ELF-1 (cell line): Measurements from ENCODE around the gene ARMC7.
"Not testable (repeated sequence)": the region's sequence is repeated elsewhere in the genome, so short reads cannot be mapped to it uniquely, and the experiment has no call there.

Source experiments
- DNase-seq: peaks from one replicate; pipeline ENCODE4 v3.0.0-alpha.2; 2016; ENCODE audit warnings: low read depth, low spot score

Gene ARMC7

DNA sequence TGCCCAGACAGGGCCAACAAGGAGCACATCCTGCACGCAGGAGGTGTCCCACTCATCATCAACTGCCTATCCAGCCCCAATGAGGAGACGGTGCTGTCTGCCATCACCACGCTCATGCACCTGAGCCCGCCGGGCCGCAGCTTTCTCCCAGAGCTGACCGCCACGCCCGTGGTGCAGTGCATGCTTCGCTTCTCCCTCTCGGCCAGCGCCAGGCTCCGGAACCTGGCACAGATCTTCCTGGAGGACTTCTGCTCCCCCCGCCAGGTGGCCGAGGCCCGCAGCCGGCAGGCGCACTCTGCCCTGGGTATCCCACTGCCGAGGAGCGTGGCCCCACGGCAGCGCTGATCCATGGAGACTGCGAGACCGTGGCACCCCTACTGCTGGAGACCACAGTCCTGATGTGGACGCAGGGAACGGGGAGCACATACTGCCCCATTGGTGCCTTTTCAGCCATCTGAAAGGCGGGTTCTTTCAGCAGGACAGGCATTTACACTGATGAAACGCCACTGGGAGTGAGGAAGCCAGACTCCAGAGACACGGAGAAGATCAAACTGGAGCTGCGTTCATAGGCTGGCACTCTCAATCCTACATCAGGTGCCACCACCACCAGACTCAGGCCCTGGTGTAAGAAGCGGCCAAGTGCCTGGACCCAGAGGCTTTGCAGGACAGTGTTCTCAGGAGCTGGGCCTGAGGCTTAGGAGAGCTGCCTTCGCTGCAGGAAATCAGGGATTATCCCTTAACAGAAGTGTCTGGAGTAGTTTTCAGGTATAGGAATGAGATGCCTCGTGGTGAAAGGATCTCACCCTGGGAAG is 19.1 kb downstream of the ARMC7 start:
- DNase-seq, result no peak

DNA sequence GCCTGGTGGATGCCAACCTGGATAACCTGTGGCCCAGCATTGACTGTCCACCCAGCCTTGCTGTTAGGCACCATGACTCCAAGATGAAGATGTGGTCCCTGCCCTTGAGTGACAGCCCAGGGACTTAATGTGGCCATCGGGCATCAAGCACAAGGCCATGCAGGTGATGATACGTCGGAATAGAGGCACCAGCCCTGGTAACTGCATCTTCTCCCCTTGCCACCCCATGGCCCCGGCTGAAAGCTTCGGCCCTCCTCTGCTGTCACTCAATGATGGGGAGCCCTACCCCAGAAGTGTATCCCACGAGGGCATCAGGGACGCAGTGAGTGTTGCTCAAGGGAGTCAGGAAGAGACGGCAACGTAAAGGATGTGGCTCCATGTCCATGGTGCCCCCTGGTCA is 19.8 kb downstream of the ARMC7 start:
- DNase-seq, result no peak

DNA sequence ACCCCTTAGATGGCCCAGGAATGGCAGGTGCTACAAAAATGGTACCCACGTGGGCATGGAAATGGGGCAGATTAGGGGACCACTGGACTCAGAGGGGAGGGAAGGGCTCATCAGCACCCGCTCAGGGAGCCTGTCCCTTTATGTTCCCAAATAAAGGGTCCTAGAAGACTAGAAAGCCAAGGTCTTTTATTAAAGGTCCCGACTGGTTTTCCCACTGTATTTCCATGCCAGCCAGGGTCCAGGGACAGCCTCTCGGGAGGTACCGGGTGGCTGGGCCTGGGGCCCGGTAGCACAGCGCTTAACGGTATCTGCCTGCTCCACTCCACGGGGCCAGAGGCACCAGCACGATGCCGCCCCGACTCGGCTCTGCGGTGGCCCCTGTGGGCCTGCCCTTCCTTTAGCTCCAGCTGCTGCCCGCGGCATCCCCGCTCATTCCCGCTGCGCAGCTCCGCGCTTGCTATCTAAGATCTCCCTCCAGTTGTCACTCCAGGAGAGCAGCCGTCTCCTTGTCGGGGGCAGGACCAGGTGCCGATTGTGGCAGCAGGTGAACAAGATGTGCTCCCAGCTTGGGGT is 20.4 kb downstream of the ARMC7 start:
- no peak for DNase-seq

DNA sequence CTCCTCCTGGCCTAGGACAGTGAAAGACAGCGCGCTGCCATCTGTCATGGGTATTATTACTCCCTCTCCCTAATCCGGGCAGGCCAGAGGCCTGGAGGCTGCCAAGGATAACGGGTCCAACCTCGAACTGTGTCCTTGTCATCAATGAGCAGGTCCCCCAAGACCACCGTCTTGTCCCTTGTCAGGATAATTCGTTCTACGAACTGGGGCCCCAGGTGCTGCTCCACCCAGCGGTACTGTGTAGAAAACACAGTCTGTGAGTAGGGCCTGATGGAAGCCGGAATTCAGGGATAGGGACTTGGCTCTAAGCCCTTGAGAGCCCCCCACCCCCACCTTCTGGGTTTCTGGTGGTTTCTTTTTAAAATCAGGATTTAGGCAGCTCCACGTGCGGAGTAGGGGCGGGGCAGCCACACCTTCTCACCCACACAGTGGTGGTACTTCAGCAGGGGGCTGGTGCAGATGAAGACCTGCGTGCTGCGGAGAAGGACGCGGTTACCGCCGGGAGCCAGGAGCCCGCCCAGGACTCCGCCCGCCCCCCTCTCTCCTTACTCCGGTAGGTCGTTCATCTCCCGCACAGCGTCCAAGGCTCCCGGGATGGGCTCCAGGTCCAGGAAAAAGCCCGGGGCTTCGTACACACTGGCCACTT is 21.0 kb downstream of the ARMC7 start:
- peak; percentile 84 for DNase-seq

DNA sequence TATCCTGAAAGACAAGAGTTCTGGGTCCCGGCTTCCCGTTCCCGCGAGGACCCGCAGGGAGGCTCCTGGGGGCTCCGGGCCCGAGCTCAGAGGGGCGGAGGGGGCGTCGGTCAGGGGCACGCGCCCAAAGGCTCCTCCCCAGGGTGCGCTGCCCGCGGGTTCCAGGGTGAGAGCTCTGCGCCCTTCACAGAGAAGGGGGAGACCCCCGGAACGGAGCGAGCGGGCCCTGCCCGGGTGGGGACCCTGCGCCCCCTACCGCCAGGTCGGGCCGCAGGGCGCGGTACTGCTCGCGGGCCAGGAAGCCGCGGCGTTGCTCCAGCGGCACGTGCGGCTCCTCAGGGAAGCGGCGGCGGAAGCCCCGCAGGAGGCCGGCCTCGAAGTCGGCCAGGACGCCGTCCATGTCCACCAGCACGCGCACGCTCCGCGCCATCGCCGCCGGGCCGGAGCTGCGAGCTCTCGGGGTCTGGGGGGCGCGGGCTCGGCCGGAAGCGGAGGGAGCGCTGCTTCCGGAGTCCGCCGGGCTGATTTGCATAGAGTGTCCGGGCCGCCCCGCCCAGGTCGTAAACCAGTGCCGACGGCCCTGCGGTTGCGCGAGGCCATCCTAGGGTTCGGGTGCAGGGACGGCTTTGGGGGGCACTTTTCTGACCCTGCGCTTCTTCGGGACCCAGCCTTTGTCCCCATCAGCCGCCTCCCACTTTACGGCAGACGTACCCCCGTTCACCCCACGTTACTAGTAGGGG is 21.7 kb downstream of the ARMC7 start, which contains the start of gene NT5C:
TSS of gene NT5C (minus strand) at position 465 of the 740 bp plus-strand sequence. CDS start at position 430, 35 bp downstream.
- peak; percentile 89 for DNase-seq

DNA sequence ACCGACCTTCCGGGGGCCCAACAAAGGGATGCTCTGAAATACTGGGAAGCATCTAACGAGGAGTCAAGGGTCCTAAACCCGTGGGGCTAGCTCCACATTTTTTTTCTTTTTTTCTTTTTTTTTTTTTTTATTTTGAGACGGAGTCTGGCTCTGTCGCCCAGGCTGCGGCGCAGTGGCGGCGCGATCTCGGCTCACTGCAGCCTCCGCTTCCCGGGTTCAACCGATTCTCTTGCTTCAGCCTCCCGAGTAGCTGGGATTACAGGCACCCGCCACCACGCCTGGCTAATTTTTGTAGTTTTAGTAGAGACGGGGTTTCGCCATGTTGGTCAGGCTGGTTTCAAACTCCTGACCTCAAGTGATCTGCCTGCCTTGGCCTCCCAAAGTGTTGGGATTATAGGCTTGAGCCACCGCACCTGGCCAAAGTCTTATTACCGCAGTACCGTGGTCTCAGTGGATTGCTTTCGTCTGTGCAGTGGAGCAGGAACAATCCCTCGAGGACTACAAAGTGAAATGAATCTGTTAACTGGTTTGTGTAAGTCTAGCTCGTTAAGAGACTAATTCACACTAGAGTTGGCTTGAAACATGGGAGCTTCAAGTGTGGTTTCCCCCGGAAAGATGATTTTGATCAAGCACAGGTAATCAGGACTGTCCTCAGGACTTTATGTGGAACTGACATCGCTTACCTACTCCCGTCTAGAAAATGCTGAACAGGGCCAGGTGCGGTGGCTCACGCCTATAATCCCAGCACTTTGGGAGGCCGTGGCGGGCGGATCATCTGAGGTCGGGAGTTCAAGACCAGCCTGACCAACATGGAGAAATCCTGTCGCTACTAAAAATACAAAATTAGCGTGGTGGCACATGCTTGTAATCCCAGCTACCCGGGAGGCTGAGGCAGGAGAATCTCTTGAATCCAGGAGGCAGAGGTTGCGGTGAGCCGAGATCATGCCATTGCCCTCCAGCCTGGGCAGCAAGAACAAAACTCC is 22.5 kb downstream of the ARMC7 start:
- DNase-seq, result not testable (repeated sequence)

DNA sequence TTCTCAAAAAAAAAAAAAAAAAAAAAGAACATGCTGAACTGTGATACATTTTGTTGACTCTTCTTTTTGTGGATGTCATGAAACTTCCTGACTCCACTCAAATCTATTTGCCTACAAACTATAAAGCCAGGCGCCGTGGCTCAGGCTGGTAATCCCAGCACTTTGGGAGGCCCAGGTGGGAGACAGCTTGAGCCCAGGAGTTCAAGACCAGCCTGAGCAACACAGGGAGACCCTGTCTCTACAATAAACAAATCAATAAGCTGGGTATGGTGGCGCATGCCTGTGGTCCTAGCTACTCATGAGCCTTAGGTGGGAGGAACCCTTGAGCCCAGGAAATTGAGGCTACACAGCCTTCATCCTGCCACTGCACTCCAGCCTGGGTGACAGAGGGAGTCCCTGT is 23.2 kb downstream of the ARMC7 start:
- DNase-seq, result no peak

DNA sequence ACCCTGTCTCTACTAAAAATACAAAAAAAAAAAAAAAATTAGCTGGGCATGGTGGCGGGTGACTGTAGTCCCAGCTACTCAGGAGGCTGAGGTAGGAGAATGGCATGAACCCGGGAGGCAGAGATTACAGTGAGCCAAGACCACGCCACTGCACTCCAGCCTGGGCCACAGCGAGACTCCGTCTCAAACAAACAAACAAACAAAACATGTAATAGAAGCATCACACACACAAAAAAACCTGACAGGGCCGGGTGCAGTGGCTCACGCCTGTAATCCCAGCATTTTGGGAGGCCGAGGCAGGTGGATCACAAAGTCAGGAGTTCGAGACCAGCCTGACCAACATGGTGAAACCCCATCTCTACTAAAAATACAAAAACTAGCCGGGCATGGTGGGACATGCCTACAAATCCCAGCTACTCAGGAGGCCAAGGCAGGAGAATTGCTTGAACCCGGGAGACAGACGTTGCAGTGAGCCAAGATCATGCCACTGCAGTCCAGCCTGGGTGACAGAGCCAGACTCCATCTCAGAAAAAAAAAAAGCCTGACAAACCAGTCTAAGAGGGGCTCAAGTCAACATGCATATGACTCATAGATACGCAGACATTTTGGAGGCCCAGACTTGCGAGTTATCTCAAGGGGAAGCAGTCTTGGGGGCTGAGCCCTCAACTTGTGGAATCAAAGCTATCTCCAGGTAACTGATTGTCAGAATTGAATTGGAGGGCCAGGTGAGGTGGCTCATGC is 24.0 kb downstream of the ARMC7 start:
- DNase-seq, result peak; percentile 23

DNA sequence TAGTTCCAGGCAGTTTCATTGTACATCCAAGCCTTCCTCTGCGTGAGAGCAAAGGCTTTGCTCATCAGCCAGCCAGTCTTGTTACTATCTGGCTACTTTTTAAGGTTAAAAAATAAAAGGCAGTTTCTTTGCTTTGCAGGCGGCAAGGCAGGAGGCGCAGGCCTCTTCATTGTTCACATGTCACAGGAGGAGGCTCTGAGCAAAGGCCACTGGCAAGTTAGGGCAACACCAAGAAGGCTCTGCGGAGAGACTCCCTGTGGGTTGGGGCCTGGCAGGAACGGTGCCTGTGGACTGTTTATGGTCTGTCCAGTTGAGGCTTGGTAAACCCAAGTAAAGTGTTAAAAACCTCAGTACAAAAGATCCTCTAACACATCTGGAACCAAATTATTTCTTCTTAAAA is 25.7 kb downstream of the ARMC7 start:
- no peak for DNase-seq

DNA sequence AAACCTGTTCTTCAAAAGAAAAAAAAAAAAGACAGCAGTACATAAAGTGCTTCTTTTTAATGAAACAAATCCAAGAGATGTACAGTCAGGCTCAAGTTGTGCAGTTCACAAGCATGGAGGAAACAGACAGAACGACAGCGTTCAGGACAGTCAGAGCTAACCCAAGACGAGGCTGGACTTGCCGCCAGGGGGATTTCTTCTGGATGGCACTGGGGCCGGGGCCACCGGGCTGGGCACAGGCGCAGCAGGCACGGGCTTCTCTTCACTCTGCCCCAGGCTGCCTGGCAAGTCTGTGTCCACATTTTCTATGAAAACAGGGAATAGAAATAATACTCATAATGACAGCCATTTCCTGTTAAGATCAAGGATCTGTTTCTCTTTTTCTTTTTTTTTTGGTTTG is 26.2 kb downstream of the ARMC7 start:
- no peak for DNase-seq

DNA sequence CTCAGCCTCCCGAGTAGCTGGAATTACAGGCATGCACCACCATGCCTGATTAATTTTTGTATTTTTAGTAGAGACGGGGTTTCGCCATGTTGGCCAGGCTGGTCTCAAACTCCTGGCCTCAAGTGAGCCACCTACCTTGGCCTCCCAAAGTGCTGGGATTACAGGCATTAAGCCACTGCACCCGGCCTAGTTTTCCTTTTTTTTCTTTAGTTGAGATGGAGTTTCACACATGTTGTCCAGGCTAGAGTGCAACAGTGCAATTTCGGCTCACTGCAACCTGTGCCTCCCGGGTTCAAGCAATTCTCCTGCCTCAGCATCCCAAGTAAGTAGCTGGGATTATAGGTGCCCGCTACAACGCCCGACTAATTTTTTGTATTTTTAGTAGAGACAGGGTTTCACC is 28.0 kb downstream of the ARMC7 start:
- not testable (repeated sequence) for DNase-seq

DNA sequence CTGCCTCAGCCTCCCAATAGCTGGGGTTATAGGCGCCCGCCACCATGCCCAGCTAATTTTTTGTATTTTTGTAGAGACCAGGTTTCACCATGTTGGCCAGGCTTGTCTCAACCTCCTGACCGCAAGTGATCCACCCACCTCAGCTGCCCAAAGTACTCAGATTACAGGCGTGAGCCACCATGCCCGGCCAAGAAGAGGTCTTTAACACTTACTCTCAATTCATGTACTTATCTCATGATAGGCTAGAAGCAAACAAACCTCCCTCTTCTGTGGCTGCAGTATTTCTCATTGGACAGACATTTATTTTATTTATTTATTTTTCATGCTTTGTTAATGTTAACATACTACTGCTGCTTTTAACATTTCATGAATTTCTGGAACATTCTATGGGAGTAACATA is 28.8 kb downstream of the ARMC7 start:
- DNase-seq, result no peak

DNA sequence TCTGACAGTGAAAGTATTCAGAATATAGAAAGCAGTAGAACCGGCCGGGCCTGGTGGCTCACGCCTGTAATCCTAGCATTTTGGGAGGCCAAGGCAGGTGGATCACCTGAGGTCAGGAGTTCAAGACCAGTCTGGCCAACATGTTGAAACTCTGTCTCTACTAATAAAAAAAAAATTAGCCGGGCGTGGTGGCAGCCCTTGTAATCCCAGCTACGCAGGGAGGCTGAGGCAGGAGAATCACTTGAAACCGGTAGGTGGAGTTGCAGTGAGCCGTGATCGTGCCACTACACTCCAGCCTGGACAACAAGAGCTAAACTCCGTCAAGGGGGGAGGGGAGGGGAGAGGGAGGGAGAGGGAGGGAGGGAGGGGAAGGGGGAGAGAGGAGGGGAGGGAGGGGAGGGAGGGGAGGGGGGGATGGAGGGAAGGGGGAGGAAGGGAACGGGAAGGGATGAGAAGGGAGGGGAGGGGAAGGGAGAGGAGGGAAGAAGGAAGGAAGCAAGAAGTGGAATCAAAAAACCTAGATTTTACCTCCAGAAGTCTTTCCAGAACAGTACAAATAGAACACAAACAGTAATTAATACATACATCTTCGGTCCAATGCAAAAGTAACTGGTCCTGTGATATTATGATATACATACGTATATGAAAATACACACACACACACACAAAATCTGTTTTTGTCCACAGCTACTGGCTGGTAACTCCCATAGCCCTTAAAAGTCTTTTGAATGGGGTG is 32.6 kb downstream of the ARMC7 start:
- peak; percentile 12 for DNase-seq

DNA sequence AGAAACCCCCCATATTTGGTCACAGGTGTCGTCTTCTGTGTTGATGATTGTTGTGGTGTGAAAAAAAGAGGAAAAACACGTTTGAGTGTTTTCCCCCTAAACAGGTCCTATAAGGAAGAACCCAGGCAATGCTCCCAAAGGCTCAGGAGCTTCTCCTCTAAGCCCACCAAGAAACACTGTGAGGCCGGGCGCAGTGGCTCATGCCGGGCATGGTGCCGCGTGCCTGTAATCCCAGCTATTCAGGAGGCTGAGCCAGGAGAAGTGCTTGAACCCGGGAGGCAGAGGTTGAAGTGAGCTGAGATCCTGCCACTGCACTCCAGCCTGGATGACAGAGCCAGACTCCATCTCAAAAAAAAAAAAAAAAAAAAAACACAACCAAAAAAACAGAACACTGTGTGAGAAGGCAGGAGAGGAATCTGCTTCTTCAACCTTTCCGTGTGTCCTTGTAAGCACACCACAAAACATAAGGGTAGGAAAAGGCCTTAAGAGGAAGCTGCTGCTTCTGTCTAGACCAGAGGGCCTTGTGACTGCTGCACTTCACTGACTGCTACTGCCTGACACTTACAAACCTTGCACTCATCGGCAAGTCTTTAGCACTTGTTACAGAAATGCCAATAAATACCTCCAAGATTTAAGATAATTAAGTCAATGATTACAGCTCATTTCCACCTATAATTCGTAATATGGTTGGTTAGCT is 35.2 kb downstream of the ARMC7 start:
- no peak for DNase-seq

DNA sequence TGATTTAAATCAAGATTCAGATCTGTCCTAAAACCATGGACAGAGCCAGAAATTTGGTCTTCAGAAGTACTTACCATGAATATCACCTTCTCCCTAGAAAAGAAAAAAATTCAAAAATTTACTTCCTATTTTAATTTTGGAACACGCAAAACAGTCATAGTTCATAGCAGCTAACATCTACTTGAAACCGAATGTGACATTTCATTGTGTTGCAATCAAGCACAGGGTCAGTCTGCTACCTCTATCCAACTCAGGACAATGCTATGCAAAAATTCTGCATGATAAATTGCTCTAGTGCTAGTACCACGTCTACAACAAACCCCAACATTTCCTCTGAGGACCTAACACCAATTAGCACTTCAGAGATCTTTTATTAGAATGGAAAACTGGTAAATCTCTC is 36.8 kb downstream of the ARMC7 start:
- DNase-seq, result no peak

DNA sequence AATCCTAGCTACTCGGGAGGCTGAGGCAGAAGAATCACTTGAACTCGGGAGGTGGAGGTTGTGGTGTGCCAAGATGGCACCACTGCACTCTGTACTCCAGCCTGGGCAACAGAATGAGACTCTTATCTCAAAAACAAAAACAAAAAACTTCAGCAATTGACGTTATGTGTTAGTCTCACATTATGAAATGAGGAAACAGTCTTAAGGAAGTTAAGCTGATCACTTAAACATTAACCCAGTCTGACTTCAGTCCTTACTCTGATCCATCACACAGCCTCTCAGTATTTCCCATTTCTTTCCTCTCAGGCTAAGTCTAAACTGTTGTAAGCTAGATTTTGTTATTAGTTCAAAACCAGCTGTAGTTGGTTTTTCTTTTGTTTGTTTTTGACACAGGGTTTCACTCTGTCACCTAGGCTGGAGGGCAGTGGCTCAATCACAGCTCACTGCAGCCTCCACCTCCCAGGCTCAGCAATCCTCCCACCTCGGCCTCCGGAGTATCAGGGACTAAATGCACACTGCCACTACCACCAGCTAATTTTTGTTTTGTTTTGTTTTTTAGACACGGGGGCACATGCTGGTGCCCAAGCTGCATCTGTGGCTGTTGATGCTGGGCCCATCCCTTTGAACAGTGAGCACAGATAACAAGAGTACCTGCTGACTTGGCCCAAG is 38.2 kb downstream of the ARMC7 start:
- no peak for DNase-seq

DNA sequence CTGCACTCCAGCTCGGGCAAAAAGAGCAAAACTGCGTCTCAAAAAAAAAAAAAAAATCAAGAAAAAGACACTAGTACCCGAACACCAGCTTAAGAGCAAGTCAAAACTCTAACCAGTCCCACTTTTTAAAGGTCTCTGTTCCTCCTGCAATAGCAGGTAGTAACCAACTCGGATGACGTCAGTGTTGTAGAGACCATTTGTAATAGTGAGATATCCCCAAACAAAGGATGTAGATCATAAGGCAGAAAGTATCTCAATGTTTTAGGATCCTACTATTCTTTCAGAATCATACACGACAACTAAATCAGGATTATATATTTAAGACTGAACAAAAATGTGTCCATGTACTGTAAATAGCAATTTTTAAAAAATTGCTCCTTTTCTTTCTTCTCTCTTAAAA is 42.2 kb downstream of the ARMC7 start:
- peak; percentile 28 for DNase-seq

DNA sequence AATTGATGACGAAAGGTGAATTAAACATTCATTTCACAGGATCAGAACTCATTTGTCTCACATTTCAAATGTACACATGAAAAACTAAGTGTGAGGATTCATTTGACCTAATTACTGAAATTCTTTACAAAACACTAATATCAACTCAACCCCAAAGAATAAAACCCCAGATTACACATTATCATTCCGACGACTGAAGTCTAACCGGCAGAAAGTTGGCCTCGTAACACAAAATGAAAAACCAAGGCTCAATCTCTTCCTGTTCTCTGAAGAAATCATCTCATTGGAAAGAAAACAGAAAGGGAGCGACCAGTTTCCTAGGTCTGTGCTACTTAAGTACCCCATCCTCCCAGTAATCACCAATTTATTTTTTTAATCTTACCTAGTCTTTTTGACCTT is 42.8 kb downstream of the ARMC7 start:
- DNase-seq, result no peak
